ENCODE results near the gene PRMT5.
"Not testable (repeated sequence)": the region's sequence is repeated elsewhere in the genome, so short reads cannot be mapped to it uniquely, and the experiment has no call there.

The PRMT5 gene

GRCh38 chr14:22929104-22929960 is at the start of gene PRMT5:
Gene PRMT5 (minus strand): TSS chr14:22929376. CDS start chr14:22929361, 15 bp downstream.
- DNase-seq (ENCODE audit: low read depth), result peak; percentile 94

GRCh38 chr14:22978487-22978837 is 49.3 kb upstream of the PRMT5 start:
- DNase-seq (ENCODE audit: low read depth), result no peak

- no peak for DNase-seq (ENCODE audit: low read depth)
These were observed 48.7 kb upstream of the PRMT5 start for GRCh38 chr14:22977684-22978486.

GRCh38 chr14:22977434-22977683 is 48.2 kb upstream of the PRMT5 start:
- no peak for DNase-seq (ENCODE audit: low read depth)

GRCh38 chr14:22976620-22977433 is 47.7 kb upstream of the PRMT5 start:
- DNase-seq (ENCODE audit: low read depth), result no peak

- no peak for DNase-seq (ENCODE audit: low read depth)
These were observed 45.5 kb upstream of the PRMT5 start for GRCh38 chr14:22974530-22975313.

- DNase-seq (ENCODE audit: low read depth), result no peak
These were observed 44.2 kb upstream of the PRMT5 start for GRCh38 chr14:22973217-22974032.

GRCh38 chr14:22972313-22972930 is 43.2 kb upstream of the PRMT5 start:
- no peak for DNase-seq (ENCODE audit: low read depth)

GRCh38 chr14:22971152-22971551 is 42.0 kb upstream of the PRMT5 start:
- no peak for DNase-seq (ENCODE audit: low read depth)

- DNase-seq (ENCODE audit: low read depth), result no peak
These were observed 37.6 kb upstream of the PRMT5 start for GRCh38 chr14:22966783-22967269.

- not testable (repeated sequence) for DNase-seq (ENCODE audit: low read depth)
These were observed 37.0 kb upstream of the PRMT5 start for GRCh38 chr14:22965916-22966782.

GRCh38 chr14:22962061-22962676 is 33.0 kb upstream of the PRMT5 start:
- DNase-seq (ENCODE audit: low read depth), result no peak

GRCh38 chr14:22955702-22956569 is 26.8 kb upstream of the PRMT5 start:
- no peak for DNase-seq (ENCODE audit: low read depth)

- DNase-seq (ENCODE audit: low read depth), result no peak
These were observed 23.2 kb upstream of the PRMT5 start for GRCh38 chr14:22952418-22952817.

- not testable (repeated sequence) for DNase-seq (ENCODE audit: low read depth)
These were observed 22.6 kb upstream of the PRMT5 start for GRCh38 chr14:22951795-22952194.

GRCh38 chr14:22945642-22946041 is 16.5 kb upstream of the PRMT5 start:
- no peak for DNase-seq (ENCODE audit: low read depth)

GRCh38 chr14:22939684-22940083 is 10.5 kb upstream of the PRMT5 start:
- no peak for DNase-seq (ENCODE audit: low read depth)

GRCh38 chr14:22935156-22935555 is 6.0 kb upstream of the PRMT5 start:
- DNase-seq (ENCODE audit: low read depth), result no peak

Data from activated gamma-delta T cell treated with anti-CD3 and anti-CD28 coated beads, Interleukin-2, amount 50 U/mL, for 16 hours (primary cell).